H1 (cell line): ENCODE results near the gene PPP2R2B. TPM values are rescaled to one million over a fixed set of nuclear protein-coding genes. Genes with fewer than 3 reads are reported as not detected.

ENCODE experiments used
- ASH2L ChIP-seq: fragments of 200-600, 300-600 bp; sonication (generic); IDR thresholded peaks from one replicate; pipeline ENCODE4 v1.7.1; 2017; ENCODE audit warnings: low read length
- CBX8 ChIP-seq: fragments of 300-800, 300-1000 bp; sonication (generic); IDR thresholded peaks from 2 replicates; pipeline ENCODE4 v1.7.1; 2016; ENCODE audit warnings: low read depth, low read length, borderline replicate concordance
- RAD21 ChIP-seq, 2 experiments: IDR thresholded peaks in 1 of 2; conservative IDR thresholded peaks in 1 of 2; 2 replicates each; pipeline ENCODE4 v1.6.1; 2011; ENCODE audit warnings: low read depth in 2 of 2, low read length in 2 of 2, improper control_type of control experiment in 1 of 2, inconsistent platforms in 1 of 2, mild to moderate bottlenecking in 1 of 2, moderate library complexity in 1 of 2
- polyA plus RNA-seq, 7 experiments: library from polyadenylated mRNA; depleted of rRNA in 3 of 7; stranded (reverse) in 5 of 7; unstranded in 2 of 7; fragments of >200 nt in 5 of 7; fragments of 200-250 nt in 2 of 7; gene quantifications; 1 replicate in 5 of 7; 2 replicates in 1 of 7; 4 replicates in 1 of 7; pipeline versions ENCODE4 v1.2.1 to v1.2.3, GENCODE V29; 2011 to 2013; ENCODE audit warnings: missing spikeins in 2 of 7, mixed read lengths in 2 of 7
- total RNA-seq: library from RNA; stranded (reverse); fragmentation: NEBNext Ultra II Directional; extraction: Animal tissue kit (Norgen Biotek cat#: 25700); gene quantifications from 2 replicates; pipeline ENCODE4 v1.2.1, GENCODE V29; 2021

The PPP2R2B gene
- total and polyA plus RNA-seq, 2 of the 8 experiments (the other 6 are each of a cell fraction or from before 2014, with no cell fraction given) = 21.1 to 37.1 TPM

GRCh38 chr5:146595088-146595487, 283.5 kb downstream of the PPP2R2B start (continued):
- no peak for TF ChIP-seq CBX8
- TF ChIP-seq RAD21 (IDR thresholded peaks at IDR 0.05 in 1 of 2, conservative IDR thresholded peaks at IDR 0.05 in 1 of 2; ENCODE audit: low read depth in 2 of 2, low read length in 2 of 2) = peak; percentile 43 to 65
- TF ChIP-seq ASH2L = no peak
